Measurements from ENCODE around the gene CGB5. TPM values are rescaled to one million over a fixed set of nuclear protein-coding genes. Genes with fewer than 3 reads are reported as not detected.
A peak's percentile ranks its signal among the peaks of the same experiment; 100 is the strongest.

CGB5 gene
- total RNA-seq, 1 experiment from 2014 or later = not detected

DNA sequence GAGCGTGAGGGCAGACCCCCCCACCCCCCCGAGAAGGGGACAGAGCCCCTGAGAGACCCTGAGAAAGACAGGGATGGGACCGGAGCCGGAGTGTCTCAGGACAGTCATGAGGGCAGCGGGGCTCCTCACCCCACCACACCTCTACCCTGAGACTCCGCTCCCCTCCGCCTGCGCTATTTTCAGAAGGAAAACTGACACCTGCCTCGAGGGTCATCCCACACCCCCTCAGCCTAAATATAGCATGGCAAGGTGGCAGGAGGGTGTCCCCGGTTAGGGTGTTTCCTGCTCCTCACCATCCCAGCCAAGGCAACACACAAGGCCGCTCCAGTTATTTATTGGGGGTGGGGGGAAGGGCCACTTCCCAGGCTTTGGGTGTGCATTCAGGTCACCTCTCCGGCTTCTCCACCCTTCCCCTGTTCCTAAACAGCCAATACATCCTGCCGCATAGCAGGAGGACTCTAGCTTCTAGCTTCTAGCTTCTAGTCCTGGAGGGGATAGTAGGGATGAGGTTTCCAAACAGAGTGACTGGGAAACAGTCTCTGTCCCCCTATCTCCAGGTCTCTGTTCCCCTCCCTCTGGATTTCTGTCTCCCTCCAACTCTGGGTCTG, 22.4 kb downstream of the CGB5 start:
- Histone ChIP-seq H3K4me3 (ENCODE audit: low read depth, low read length) (no peak overlapping the region), H3K9me3 (no peaks in the 10 kb centered on the region), H3K36me3 (ENCODE audit: control insufficient read depth, insufficient read depth, low read length) (no peaks in the 10 kb centered on the region), H3K4me1 (peaks cover 34% of the 10 kb centered on the region), H3K27me3 (replicated peaks; ENCODE audit: control insufficient read depth, insufficient read depth, low read length) (no peaks in the 10 kb centered on the region)
- BruUV-seq (replicated peaks) = no TSS peak
- intact Hi-C loops (cut with micrococcal nuclease; ENCODE audit: unreplicated experiment) = loop anchor here (2.0 kb wide), 1 partner anchor 19 kb away; the partner anchor contains the start of gene SNRNP70
- H3K27me3 Mint-ChIP-seq (ENCODE audit: insufficient read depth, unreplicated experiment) = no peaks in the 10 kb centered on the region
- H3K27ac Mint-ChIP-seq (ENCODE audit: unreplicated experiment) = peak overlapping the region; percentile 74
- ChIA-PET CTCF (interaction anchor here (0.6 to 1.8 kb wide), 6 partner anchors 8 to 190 kb away, joined by 3 to 16 read pairs (median 14); a partner anchor contains a TSS), POLR2A (no interaction called here)
- peaks cover 22% of the 10 kb centered on the region for H3K9me3 Mint-ChIP-seq (ENCODE audit: unreplicated experiment)
- H3K4me1 Mint-ChIP-seq (ENCODE audit: low read depth, unreplicated experiment) = peaks cover 26% of the 10 kb centered on the region
- H3K4me3 Mint-ChIP-seq (ENCODE audit: unreplicated experiment) = peak overlapping the region; percentile 71
- DNase-seq = no peak
- TF ChIP-seq, protein P1, sequence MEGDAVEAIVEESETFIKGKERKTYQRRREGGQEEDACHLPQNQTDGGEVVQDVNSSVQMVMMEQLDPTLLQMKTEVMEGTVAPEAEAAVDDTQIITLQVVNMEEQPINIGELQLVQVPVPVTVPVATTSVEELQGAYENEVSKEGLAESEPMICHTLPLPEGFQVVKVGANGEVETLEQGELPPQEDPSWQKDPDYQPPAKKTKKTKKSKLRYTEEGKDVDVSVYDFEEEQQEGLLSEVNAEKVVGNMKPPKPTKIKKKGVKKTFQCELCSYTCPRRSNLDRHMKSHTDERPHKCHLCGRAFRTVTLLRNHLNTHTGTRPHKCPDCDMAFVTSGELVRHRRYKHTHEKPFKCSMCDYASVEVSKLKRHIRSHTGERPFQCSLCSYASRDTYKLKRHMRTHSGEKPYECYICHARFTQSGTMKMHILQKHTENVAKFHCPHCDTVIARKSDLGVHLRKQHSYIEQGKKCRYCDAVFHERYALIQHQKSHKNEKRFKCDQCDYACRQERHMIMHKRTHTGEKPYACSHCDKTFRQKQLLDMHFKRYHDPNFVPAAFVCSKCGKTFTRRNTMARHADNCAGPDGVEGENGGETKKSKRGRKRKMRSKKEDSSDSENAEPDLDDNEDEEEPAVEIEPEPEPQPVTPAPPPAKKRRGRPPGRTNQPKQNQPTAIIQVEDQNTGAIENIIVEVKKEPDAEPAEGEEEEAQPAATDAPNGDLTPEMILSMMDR (IDR thresholded peaks at IDR 0.05; ENCODE audit: insufficient read depth in 1 of 2, low read depth in 1 of 2, low read length in 1 of 2, severe bottlenecking in 1 of 2, unreplicated experiment in 1 of 2) = no peak
- H3K36me3 Mint-ChIP-seq (ENCODE audit: insufficient read depth, unreplicated experiment) = peaks cover 4% of the 10 kb centered on the region

DNA sequence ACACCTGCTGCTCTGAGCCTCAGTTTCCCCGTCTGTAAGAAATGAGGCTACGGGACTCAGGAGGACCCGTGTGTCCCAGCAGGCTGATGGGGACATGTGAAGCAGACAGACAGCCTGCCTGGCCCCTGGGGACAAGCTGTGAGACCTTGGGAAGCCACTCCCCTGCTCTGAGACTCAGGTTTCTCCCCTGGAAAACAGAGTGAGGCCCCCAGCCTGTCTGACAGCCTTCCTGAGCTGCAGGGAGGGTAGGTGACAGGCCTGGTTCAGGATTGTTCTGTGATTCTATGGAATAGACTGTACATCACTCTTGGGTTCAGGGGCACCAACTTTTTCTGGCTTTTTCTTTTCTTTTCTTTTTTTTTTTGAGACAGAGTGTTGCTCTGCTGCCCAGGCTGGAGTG, 23.9 kb downstream of the CGB5 start:
- Mint-ChIP-seq H3K4me3 (ENCODE audit: unreplicated experiment) (no peak overlapping the region), H3K27me3 (ENCODE audit: insufficient read depth, unreplicated experiment) (no peaks in the 10 kb centered on the region), H3K9me3 (ENCODE audit: unreplicated experiment) (peaks cover 22% of the 10 kb centered on the region), H3K36me3 (ENCODE audit: insufficient read depth, unreplicated experiment) (peaks cover 13% of the 10 kb centered on the region), H3K4me1 (ENCODE audit: low read depth, unreplicated experiment) (peaks cover 26% of the 10 kb centered on the region), H3K27ac (ENCODE audit: unreplicated experiment) (no peak overlapping the region)
- no TSS peak for BruUV-seq (replicated peaks)
- peaks cover 37% of the 10 kb centered on the region for H3K4me1 ChIP-seq
- intact Hi-C loops (cut with micrococcal nuclease; ENCODE audit: unreplicated experiment) = no loop called here
- CTCF ChIA-PET = interaction anchor here (0.5 to 1.2 kb wide), 4 partner anchors 10 to 255 kb away, joined by 3 to 6 read pairs (median 4); partner anchors contain the start of genes CGB7 and RUVBL2
- POLR2A ChIA-PET = no interaction called here
- DNase-seq = no peak
- no peaks in the 10 kb centered on the region for H3K27me3 ChIP-seq (replicated peaks; ENCODE audit: control insufficient read depth, insufficient read depth, low read length)
- H3K36me3 ChIP-seq (ENCODE audit: control insufficient read depth, insufficient read depth, low read length) = no peaks in the 10 kb centered on the region
- TF ChIP-seq, protein P1 (IDR thresholded peaks at IDR 0.05; ENCODE audit: insufficient read depth in 1 of 2, low read depth in 1 of 2, low read length in 1 of 2, severe bottlenecking in 1 of 2, unreplicated experiment in 1 of 2) = no peak
- no peak overlapping the region for H3K4me3 ChIP-seq (ENCODE audit: low read depth, low read length)
- no peaks in the 10 kb centered on the region for H3K9me3 ChIP-seq

GRCh38 chr19:49069026-49069425, 25.4 kb downstream of the CGB5 start:
- Mint-ChIP-seq H3K27me3 (ENCODE audit: insufficient read depth, unreplicated experiment) (no peaks in the 10 kb centered on the region), H3K4me1 (ENCODE audit: low read depth, unreplicated experiment) (peaks cover 37% of the 10 kb centered on the region), H3K36me3 (ENCODE audit: insufficient read depth, unreplicated experiment) (peaks cover 19% of the 10 kb centered on the region), H3K4me3 (ENCODE audit: unreplicated experiment) (no peak overlapping the region), H3K27ac (ENCODE audit: unreplicated experiment) (no peak overlapping the region), H3K9me3 (ENCODE audit: unreplicated experiment) (peaks cover 22% of the 10 kb centered on the region)
- CTCF ChIA-PET = interaction anchor here (1.0 kb wide), 1 partner anchor 10 kb away, joined by 4 read pairs; no protein-coding TSS in a partner anchor
- intact Hi-C loops (cut with micrococcal nuclease; ENCODE audit: unreplicated experiment) = no loop called here
- Histone ChIP-seq H3K4me1 (peaks cover 37% of the 10 kb centered on the region), H3K4me3 (ENCODE audit: low read depth, low read length) (no peak overlapping the region), H3K36me3 (ENCODE audit: control insufficient read depth, insufficient read depth, low read length) (no peaks in the 10 kb centered on the region), H3K27me3 (replicated peaks; ENCODE audit: control insufficient read depth, insufficient read depth, low read length) (no peaks in the 10 kb centered on the region), H3K9me3 (no peaks in the 10 kb centered on the region)
- POLR2A ChIA-PET = no interaction called here
- TF ChIP-seq, protein P1 (IDR thresholded peaks at IDR 0.05; ENCODE audit: insufficient read depth in 1 of 2, low read depth in 1 of 2, low read length in 1 of 2, severe bottlenecking in 1 of 2, unreplicated experiment in 1 of 2) = no peak
- DNase-seq = no peak
- BruUV-seq (replicated peaks) = no TSS peak
